H1 (cell line): ENCODE measurements around the gene PTPRG. TPM values are rescaled to one million over a fixed set of nuclear protein-coding genes. Genes with fewer than 3 reads are reported as not detected.

Experiments
- CTCF ChIA-PET: fragments of 300-600 bp; sonication (Branson Sonifier 250); formaldehyde crosslinking; loops from one replicate; lab custom pipeline; 2021; ENCODE audit not compliant: partially characterized antibody; lab: Charles Lee
- POLR2A ChIA-PET: fragments of 300-600 bp; sonication (Branson Sonifier 250); formaldehyde crosslinking; loops from one replicate; lab custom pipeline; 2021; ENCODE audit warnings: inconsistent platforms; ENCODE audit not compliant: partially characterized antibody; lab: Charles Lee
- DNase-seq, 2 experiments: peaks; one replicate each; pipeline versions ENCODE4 v3.0.0 to v3.0.0-alpha.2; 2010 to 2022; ENCODE audit warnings: low spot score in 2 of 2, low read depth in 1 of 2, mixed read lengths in 1 of 2
- FAIRE-seq: peaks from 2 replicates; lab custom pipeline; 2011; peaks lifted over from hg19 to GRCh38; lab: Jason Lieb, UNC
- H2AFZ ChIP-seq: 2 replicates; pipeline ENCODE4 v1.8.1; 2012; ENCODE audit warnings: low read length, inconsistent platforms
- H2AK5ac ChIP-seq: 2 replicates; pipeline ENCODE4 v1.6.1; 2013; ENCODE audit warnings: low read depth, low read length
- H2BK120ac ChIP-seq: replicated peaks from 2 replicates; pipeline ENCODE3; 2013; ENCODE audit warnings: low read depth, low read length, inconsistent platforms
- H2BK12ac ChIP-seq: 2 replicates; pipeline ENCODE4 v1.6.1; 2013; ENCODE audit warnings: low read depth, low read length
- H2BK15ac ChIP-seq: 2 replicates; pipeline ENCODE4 v1.6.1; 2013; ENCODE audit warnings: low read length
- H2BK20ac ChIP-seq: 2 replicates; pipeline ENCODE4 v1.6.1; 2013; ENCODE audit warnings: low read length
- H2BK5ac ChIP-seq: 2 replicates; pipeline ENCODE4 v1.6.1; 2013; ENCODE audit warnings: low read depth, low read length
- H3K14ac ChIP-seq: 2 replicates; pipeline ENCODE4 v1.6.1; 2013; ENCODE audit warnings: inconsistent platforms; ENCODE audit not compliant: insufficient read length
- H3K18ac ChIP-seq: 2 replicates; pipeline ENCODE4 v1.6.1; 2013; ENCODE audit warnings: low read length; ENCODE audit errors: extremely low read depth
- H3K23ac ChIP-seq: 2 replicates; pipeline ENCODE4 v1.6.1; 2013; ENCODE audit warnings: inconsistent platforms; ENCODE audit not compliant: insufficient read length
- H3K23me2 ChIP-seq: 2 replicates; pipeline ENCODE4 v1.6.1; 2013; ENCODE audit warnings: low read depth, low read length
- H3K27ac ChIP-seq: 2 replicates; pipeline ENCODE4 v1.6.1; 2011; ENCODE audit warnings: low read depth, low read length, inconsistent platforms
- H3K27me3 ChIP-seq, 4 experiments: replicated peaks in 1 of 4; 1 replicate in 1 of 4; 2 replicates in 3 of 4; pipeline versions ENCODE4 v1.6.1 to v1.8.1; 2011 to 2013; ENCODE audit warnings: low read length in 3 of 4, mild to moderate bottlenecking in 3 of 4, inconsistent platforms in 2 of 4, mixed read lengths in 2 of 4, moderate library complexity in 1 of 4; ENCODE audit not compliant: control insufficient read depth in 3 of 4, insufficient read depth in 3 of 4; ENCODE audit errors: extremely low read depth in 1 of 4
- H3K36me3 ChIP-seq, 4 experiments: 2 replicates each; pipeline versions ENCODE4 v1.6.1 to v1.8.1; 2011 to 2013; ENCODE audit warnings: mild to moderate bottlenecking in 4 of 4, low read length in 3 of 4, moderate library complexity in 2 of 4, control low read depth in 1 of 4, inconsistent platforms in 1 of 4; ENCODE audit not compliant: insufficient read depth in 4 of 4, control insufficient read depth in 2 of 4
- H3K4ac ChIP-seq: replicated peaks from 2 replicates; pipeline ENCODE3; 2013; ENCODE audit warnings: low read length, low read depth, mixed read lengths, inconsistent platforms; ENCODE audit not compliant: insufficient read length
- H3K4me1 ChIP-seq, 4 experiments: replicated peaks in 1 of 4; 1 replicate in 1 of 4; 2 replicates in 3 of 4; pipeline versions ENCODE4 v1.6.1 to v1.8.1; 2011 to 2013; ENCODE audit warnings: low read length in 3 of 4, inconsistent platforms in 2 of 4, mixed read lengths in 1 of 4; ENCODE audit not compliant: insufficient read depth in 4 of 4, control insufficient read depth in 3 of 4
- H3K4me2 ChIP-seq, 2 experiments: 2 replicates each; pipeline versions ENCODE4 v1.6.1 to v1.8.1; 2011 to 2013; ENCODE audit warnings: low read depth in 2 of 2, low read length in 2 of 2, control low read depth in 1 of 2, inconsistent platforms in 1 of 2, mild to moderate bottlenecking in 1 of 2; ENCODE audit not compliant: insufficient read depth in 1 of 2
- H3K4me3 ChIP-seq, 4 experiments: fragments of 200-600, 300-600 bp in 1 of 4; sonication (generic), shearing (Covaris generic), sonication (Bioruptor Twin) in 1 of 4; 2 replicates each; pipeline versions ENCODE4 v1.5.1 to v1.8.1; 2011 to 2016; ENCODE audit warnings: low read length in 4 of 4, low read depth in 3 of 4, control low read depth in 2 of 4, inconsistent platforms in 2 of 4, mild to moderate bottlenecking in 2 of 4, mixed read lengths in 1 of 4, moderate library complexity in 1 of 4; ENCODE audit not compliant: insufficient read depth in 2 of 4; ENCODE audit errors: extremely low read depth in 1 of 4
- H3K56ac ChIP-seq: replicated peaks from 2 replicates; pipeline ENCODE3; 2013; ENCODE audit warnings: low read depth, mild to moderate bottlenecking, mixed read lengths, low read length, inconsistent platforms; ENCODE audit not compliant: insufficient read length
- H3K79me1 ChIP-seq: 2 replicates; pipeline ENCODE4 v1.6.1; 2013; ENCODE audit warnings: low read depth, low read length, control low read depth
- H3K79me2 ChIP-seq, 2 experiments: 2 replicates each; pipeline versions ENCODE4 v1.6.1 to v1.8.1; 2012 to 2013; ENCODE audit warnings: low read length in 2 of 2, mild to moderate bottlenecking in 2 of 2, inconsistent platforms in 1 of 2; ENCODE audit not compliant: insufficient read depth in 2 of 2, control insufficient read depth in 1 of 2
- H3K9ac ChIP-seq, 4 experiments: replicated peaks in 1 of 4; 1 replicate in 1 of 4; 2 replicates in 3 of 4; pipeline versions ENCODE4 v1.6.1 to v1.8.1; 2011 to 2013; ENCODE audit warnings: low read depth in 3 of 4, low read length in 3 of 4, control low read depth in 2 of 4, mild to moderate bottlenecking in 2 of 4, moderate library complexity in 2 of 4, inconsistent platforms in 1 of 4; ENCODE audit errors: extremely low read depth in 1 of 4
- H3K9me3 ChIP-seq, 2 experiments: 2 replicates each; pipeline versions ENCODE4 v1.6.1 to v1.8.1; 2012 to 2013; ENCODE audit warnings: mild to moderate bottlenecking in 2 of 2, moderate library complexity in 2 of 2, control low read depth in 1 of 2, inconsistent platforms in 1 of 2, low read depth in 1 of 2, low read length in 1 of 2, mixed read lengths in 1 of 2; ENCODE audit not compliant: insufficient read depth in 2 of 2
- H4K20me1 ChIP-seq, 2 experiments: replicated peaks in 1 of 2; 2 replicates each; pipeline versions ENCODE3 to v1.8.1; 2011 to 2013; ENCODE audit warnings: inconsistent platforms in 2 of 2, low read length in 2 of 2, mild to moderate bottlenecking in 1 of 2; ENCODE audit not compliant: insufficient read depth in 2 of 2, control insufficient read depth in 1 of 2
- H4K5ac ChIP-seq: 2 replicates; pipeline ENCODE4 v1.6.1; 2013; ENCODE audit warnings: low read length, low read depth, mixed read lengths, inconsistent platforms; ENCODE audit not compliant: insufficient read length
- H4K8ac ChIP-seq: 2 replicates; pipeline ENCODE4 v1.8.0; 2013; ENCODE audit warnings: mild to moderate bottlenecking, moderate library complexity, low read length, inconsistent platforms; ENCODE audit not compliant: insufficient read depth; ENCODE audit errors: extremely low read depth
- H4K91ac ChIP-seq: replicated peaks from 2 replicates; pipeline ENCODE3; 2013; ENCODE audit warnings: low read length, mixed read lengths, inconsistent platforms; ENCODE audit not compliant: insufficient read length
- GTF2F1 ChIP-seq: IDR thresholded peaks from 2 replicates; pipeline ENCODE4 v1.6.1; 2012; ENCODE audit warnings: low read depth, low read length, improper control_type of control experiment, borderline replicate concordance
- KDM5A ChIP-seq: fragments of 200-600 bp; IDR thresholded peaks from 2 replicates; pipeline ENCODE4 v1.7.1; 2012; ENCODE audit warnings: mild to moderate bottlenecking, low read length, inconsistent platforms, mixed read lengths
- POU5F1 ChIP-seq: IDR thresholded peaks from 2 replicates; pipeline ENCODE4 v1.6.1; 2011; ENCODE audit warnings: low read depth, mild to moderate bottlenecking, low read length, moderate library complexity
- YY1 ChIP-seq: IDR thresholded peaks from 2 replicates; pipeline ENCODE4 v1.6.1; 2011; ENCODE audit warnings: low read depth, mild to moderate bottlenecking, low read length
- ZNF274 ChIP-seq: IDR thresholded peaks from 2 replicates; pipeline ENCODE4 v1.7.0; 2012; ENCODE audit warnings: low read length, borderline replicate concordance; ENCODE audit errors: extremely low read depth
- WGBS, 2 experiments: shearing (Covaris generic) in 1 of 2; methylation state at CpG; one replicate each; pipeline versions ENCODE4 v1.1.6 to v1.1.7; 2013 to 2015; ENCODE audit warnings: low lambda C conversion rate in 2 of 2, mixed read lengths in 2 of 2, inconsistent platforms in 1 of 2, low coverage in 1 of 2, missing lambda C conversion rate in 1 of 2; ENCODE audit not compliant: insufficient replicate concordance in 2 of 2, insufficient coverage in 1 of 2, insufficient read length in 1 of 2; ENCODE audit errors: extremely low coverage in 1 of 2, missing lambda C conversion rate in 1 of 2; 5-methylcytosine and 5-hydroxymethylcytosine counted together
- polyA plus RNA-seq, 7 experiments: library from polyadenylated mRNA; depleted of rRNA in 3 of 7; stranded (reverse) in 5 of 7; unstranded in 2 of 7; fragments of >200 nt in 5 of 7; fragments of 200-250 nt in 2 of 7; gene quantifications; 1 replicate in 5 of 7; 2 replicates in 1 of 7; 4 replicates in 1 of 7; pipeline versions ENCODE4 v1.2.1 to v1.2.3, GENCODE V29; 2011 to 2013; ENCODE audit warnings: missing spikeins in 2 of 7, mixed read lengths in 2 of 7
- total RNA-seq: library from RNA; stranded (reverse); fragmentation: NEBNext Ultra II Directional; extraction: Animal tissue kit (Norgen Biotek cat#: 25700); gene quantifications from 2 replicates; pipeline ENCODE4 v1.2.1, GENCODE V29; 2021

The PTPRG gene
- total and polyA plus RNA-seq, 2 of the 8 experiments (the other 6 are each of a cell fraction or from before 2014, with no cell fraction given) = 23.3 to 96.2 TPM

DNA sequence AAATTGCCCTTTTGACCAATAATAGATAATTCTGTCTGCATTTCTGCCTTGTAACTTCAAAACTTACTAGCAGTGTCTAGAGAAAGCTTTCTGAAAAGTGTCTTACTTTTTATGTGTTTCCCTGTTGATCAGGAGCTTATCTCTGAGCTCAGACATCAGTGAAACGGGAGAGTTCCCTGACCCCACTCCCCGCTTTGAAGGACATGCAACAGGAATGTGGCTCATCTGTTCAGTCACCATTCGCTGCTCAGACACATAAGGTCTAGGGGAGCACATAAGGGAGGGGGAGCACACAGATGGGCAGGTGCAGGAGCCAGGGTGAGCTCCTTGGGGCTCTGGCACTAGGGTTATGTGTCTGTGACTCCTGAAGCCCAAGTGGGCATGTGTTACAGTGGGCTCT lies 607.0 kb downstream of the PTPRG start:
- H3K4ac ChIP-seq = no peak overlapping the region
- no peak overlapping the region for H3K56ac ChIP-seq
- H3K4me3 ChIP-seq = no peak overlapping the region
- peaks cover 0 to 3% (median 1%) of the 10 kb centered on the region in 4 experiments; a peak in 2 of 7 replicates for H3K4me1 ChIP-seq
- H4K5ac ChIP-seq = no peak overlapping the region
- H3K79me2 ChIP-seq = no peaks in the 10 kb centered on the region
- H2BK5ac ChIP-seq = no peak overlapping the region
- H3K4me2 ChIP-seq = no peak overlapping the region
- peaks cover 0 to 2% of the 10 kb centered on the region in 2 experiments for H4K20me1 ChIP-seq
- no peak overlapping the region for H3K23ac ChIP-seq
- H2BK20ac ChIP-seq = no peak overlapping the region
- H2AFZ ChIP-seq = no peak overlapping the region
- H4K91ac ChIP-seq = no peak overlapping the region
- POLR2A ChIA-PET = interaction anchor here (1.3 kb wide), 1 partner anchor 604 kb away, joined by 3 read pairs; no protein-coding TSS in a partner anchor
- H2AK5ac ChIP-seq = no peak overlapping the region; the same call in 1 of the 2 replicates
- DNase-seq (no peak), FAIRE-seq (no peak)
- peaks cover 0 to 4% (median 0%) of the 10 kb centered on the region in 4 experiments; a peak in 2 of 8 replicates for H3K36me3 ChIP-seq
- H2BK15ac ChIP-seq = no peak overlapping the region
- no peak overlapping the region for H3K14ac ChIP-seq
- no peaks in the 10 kb centered on the region for H3K9me3 ChIP-seq
- H2BK12ac ChIP-seq = no peak overlapping the region
- no peak overlapping the region for H3K27ac ChIP-seq
- no peak overlapping the region for H3K18ac ChIP-seq
- 96% methylated on average over 3 of the region's 3 CpGs; no CpG with 5 or more reads in 1 of the 2 experiments for WGBS, 2 experiments
- H3K27me3 ChIP-seq = no peaks in the 10 kb centered on the region
- no peak overlapping the region for H2BK120ac ChIP-seq
- H3K9ac ChIP-seq = no peak overlapping the region
- H3K23me2 ChIP-seq = no peaks in the 10 kb centered on the region
- no peak overlapping the region for H4K8ac ChIP-seq
- CTCF ChIA-PET = interaction anchor here (1.0 to 4.9 kb wide), 5 partner anchors 10 to 232 kb away, joined by 3 to 19 read pairs (median 3); no protein-coding TSS in a partner anchor
- H3K79me1 ChIP-seq = peaks cover 2% of the 10 kb centered on the region; the same call in 1 of the 2 replicates
- no peak for TF ChIP-seq YY1
- TF ChIP-seq KDM5A = no peak
- no peak for TF ChIP-seq GTF2F1
- no peak for TF ChIP-seq ZNF274
- no peak for TF ChIP-seq POU5F1
